SHP77 (cell line): ENCODE results near the gene TSHZ3.
A peak's percentile ranks its signal among the peaks of the same experiment; 100 is the strongest.

Experiments used
- DNase-seq, 2 experiments: peaks; one replicate each; lab custom pipeline; 2025; lab: John Stamatoyannopoulos, UW

TSHZ3 gene, protein sequence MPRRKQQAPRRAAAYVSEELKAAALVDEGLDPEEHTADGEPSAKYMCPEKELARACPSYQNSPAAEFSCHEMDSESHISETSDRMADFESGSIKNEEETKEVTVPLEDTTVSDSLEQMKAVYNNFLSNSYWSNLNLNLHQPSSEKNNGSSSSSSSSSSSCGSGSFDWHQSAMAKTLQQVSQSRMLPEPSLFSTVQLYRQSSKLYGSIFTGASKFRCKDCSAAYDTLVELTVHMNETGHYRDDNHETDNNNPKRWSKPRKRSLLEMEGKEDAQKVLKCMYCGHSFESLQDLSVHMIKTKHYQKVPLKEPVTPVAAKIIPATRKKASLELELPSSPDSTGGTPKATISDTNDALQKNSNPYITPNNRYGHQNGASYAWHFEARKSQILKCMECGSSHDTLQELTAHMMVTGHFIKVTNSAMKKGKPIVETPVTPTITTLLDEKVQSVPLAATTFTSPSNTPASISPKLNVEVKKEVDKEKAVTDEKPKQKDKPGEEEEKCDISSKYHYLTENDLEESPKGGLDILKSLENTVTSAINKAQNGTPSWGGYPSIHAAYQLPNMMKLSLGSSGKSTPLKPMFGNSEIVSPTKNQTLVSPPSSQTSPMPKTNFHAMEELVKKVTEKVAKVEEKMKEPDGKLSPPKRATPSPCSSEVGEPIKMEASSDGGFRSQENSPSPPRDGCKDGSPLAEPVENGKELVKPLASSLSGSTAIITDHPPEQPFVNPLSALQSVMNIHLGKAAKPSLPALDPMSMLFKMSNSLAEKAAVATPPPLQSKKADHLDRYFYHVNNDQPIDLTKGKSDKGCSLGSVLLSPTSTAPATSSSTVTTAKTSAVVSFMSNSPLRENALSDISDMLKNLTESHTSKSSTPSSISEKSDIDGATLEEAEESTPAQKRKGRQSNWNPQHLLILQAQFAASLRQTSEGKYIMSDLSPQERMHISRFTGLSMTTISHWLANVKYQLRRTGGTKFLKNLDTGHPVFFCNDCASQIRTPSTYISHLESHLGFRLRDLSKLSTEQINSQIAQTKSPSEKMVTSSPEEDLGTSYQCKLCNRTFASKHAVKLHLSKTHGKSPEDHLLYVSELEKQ

DNA sequence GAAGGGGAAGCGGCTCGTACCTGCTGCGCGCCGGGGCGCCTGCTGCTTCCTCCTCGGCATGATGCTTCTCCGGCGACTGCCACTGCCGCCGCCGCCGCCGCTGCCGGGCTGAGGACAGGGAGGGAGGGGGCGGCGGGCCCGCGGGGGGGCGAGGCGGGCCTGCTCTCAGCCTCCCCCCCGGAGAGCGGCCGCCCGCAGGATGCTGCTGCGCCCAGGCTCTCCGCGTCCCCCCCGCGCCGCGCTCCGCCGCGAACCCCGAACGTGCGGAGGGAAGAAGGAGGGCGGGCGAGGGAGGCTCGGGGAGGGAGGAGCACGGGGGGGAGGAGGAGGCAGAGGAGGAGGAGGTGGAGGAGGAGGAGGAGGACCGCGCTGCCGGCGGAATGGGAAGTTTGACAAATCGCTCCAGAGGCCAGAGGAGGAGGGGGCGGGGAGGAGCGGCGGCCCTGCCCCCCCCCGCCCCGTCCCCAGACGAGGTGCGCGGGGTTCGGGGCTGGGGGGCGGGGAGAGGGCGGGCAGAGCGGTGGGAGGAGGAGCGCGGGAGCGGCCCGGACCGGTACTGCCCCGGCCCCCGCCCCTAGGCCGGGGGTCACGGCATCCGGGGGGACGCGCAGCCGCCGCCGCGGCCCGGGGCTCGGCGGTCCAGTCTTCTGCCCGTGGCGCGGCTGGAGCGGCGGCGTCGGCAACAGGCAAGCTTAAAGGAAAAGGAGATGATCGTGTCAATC lies at the start of gene TSHZ3:
TSHZ3 (minus strand) TSS at position 277 of the 722 bp plus-strand sequence; CDS start at position 60, 217 bp downstream.
- DNase-seq: no peak

DNA sequence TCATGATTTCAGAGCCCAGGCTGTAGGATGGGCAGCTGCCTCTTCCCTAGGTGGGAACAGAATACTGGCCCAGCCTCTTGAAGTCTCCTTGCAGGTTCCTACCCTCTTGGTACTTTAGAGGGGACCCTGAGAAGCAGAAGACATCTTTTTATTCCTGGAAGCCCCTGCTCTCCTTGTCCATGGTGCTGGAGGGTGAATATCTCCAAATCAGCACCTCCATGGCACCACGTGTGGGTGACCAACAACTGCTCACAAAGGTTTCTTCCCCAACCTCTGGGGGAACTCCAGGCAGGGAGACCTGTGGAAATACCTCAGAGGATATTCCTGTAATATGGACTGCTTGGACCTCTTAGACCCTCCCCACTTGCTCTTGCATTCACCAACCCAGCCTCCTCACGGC lies 48.1 kb upstream of the TSHZ3 start:
- no peak for DNase-seq

DNA sequence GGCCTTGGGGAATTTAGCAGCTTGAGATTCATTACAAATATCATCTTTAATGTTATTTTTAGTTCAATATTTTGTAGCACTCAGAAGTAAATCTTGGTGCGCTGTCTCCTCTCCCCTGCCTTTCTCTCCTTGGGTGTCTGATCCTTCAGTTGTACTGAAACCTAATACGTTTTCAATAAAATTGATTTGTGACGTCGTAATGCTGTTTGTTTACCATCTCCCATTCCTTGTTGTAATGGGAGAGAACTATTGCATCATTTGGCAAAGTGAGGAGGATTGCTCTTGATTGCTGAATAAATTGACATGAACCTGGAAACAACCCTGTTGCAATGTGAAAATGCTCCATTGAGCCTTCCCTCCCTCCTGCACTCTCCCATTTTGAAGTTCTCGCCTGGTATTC lies 43.2 kb upstream of the TSHZ3 start:
- DNase-seq: peak in 1 of 2 experiments; percentile 10

DNA sequence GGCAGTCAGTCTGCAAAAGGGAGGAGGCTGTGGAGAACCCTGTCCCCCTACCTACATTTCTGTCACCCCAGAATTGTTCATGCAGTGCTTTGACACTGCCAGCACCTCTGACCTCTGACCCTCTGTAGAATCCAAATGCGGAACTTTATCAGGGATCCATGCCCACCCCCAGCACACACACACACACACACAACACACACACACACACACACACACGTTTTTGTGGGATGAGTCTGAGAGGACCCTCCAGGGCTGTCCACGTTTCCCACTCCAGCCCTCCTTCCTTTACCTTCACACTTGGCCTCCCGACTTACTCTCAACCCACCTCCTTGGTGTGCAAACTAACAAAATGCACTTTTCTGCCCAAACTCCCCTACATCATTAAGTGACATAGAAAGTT lies 42.3 kb upstream of the TSHZ3 start:
- DNase-seq: no peak

DNA sequence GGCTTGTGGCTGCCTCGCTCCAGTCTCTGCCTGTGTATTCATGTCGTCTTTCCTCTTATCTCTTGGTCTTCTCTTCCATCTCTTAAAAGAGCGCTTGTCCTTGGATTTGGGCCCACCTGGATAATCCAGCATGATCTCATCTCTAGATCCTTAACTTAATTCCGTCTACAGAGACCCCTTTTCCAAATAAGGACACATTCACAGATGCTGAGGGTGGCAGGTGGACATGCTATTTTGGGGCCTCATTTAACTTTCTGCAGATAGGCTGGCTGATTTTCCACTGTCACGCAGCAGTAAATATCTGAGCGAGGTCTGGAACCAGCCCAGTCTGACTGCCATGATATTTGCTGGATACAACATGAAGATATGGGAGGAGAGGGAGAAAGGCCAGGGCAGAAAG lies 41.5 kb upstream of the TSHZ3 start:
- peak; percentile 29 to 34 for DNase-seq

DNA sequence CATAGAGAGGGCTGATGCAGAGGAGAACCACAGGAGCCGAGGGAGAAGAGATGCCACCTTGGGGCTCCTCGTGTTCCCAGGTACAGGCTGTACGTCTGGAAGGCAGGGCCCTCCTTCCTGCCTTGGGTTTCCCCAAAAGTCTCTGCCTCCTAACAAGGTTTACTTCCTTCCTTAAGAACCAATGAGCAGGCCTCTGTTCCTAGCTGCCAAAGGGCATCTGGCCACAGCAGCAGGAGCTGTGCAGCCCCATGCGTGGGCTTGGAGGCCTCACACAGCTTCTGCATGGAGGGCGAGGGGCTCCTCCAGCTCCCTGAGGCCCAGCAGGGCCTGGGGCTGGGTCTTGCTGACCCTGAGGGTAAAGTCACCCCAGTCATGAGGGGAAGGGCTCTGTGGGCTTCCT lies 40.6 kb upstream of the TSHZ3 start:
- no peak for DNase-seq

DNA sequence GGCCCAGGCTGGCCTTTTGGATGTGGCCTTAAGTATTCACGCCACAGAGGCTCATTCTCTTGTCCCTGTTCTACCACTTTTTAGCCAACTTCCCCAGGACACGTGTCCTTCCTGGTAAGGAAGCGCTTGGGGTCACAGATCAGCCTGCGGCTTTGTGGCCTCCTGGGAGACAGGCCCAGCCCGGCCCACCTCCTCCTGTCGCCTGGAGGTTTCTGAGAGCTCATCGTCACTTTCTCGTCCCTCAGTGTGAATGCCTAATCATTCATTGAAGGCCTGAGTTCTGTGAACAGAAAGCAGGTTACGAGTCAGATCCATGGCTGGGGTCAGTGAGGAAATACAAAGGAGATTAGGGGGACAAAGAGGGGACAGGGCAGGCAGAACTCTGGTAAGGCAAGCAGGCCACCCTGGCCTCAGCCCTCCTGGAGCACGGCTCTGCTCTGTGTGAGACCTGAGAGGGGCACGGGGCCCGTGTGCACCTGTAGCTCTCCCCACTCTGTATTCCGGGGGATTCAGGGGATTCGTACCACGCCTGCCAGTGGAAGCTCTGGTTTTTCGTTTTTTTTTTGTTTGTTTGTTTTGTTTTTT lies 38.6 kb upstream of the TSHZ3 start:
- DNase-seq: no peak

DNA sequence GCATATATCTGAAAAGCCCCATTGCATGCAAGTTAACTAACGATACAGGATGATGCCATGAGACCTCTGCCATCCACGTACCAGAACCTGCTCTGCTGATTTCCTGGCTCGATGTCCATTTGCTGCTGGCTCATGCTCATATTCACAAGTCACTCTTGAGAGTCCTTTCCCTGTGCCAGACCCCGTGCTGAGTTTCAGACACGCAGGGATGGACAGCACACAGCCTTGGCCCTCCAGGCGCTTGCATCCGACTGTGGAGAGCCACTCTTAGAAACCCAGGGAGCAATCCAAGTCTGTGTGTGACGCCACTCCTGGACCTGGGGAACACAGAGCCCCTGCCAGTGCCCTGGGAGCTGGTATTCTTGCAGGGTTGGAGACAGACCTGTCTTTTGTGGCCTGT lies 37.6 kb upstream of the TSHZ3 start:
- no peak for DNase-seq

DNA sequence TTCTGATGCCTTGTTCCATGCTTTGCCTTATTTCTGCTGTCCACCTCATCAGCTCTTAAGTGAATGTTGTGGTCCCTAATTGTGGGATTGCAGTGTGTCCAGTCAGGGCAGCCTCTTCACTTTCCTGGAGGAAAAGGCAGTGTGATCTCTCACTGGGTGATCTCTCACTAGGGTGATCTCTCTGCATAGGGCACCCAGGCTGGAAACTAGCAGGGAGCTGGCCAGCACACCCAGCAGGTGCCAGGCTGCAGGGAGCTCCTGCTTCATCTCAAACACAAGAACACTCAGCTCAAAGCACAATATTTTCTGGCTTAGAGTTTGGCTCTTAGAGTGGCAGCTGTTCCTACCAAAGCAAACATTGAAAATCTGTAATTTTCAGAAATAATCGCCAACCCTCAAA lies 36.5 kb upstream of the TSHZ3 start:
- peak in 1 of 2 experiments; percentile 18 for DNase-seq

DNA sequence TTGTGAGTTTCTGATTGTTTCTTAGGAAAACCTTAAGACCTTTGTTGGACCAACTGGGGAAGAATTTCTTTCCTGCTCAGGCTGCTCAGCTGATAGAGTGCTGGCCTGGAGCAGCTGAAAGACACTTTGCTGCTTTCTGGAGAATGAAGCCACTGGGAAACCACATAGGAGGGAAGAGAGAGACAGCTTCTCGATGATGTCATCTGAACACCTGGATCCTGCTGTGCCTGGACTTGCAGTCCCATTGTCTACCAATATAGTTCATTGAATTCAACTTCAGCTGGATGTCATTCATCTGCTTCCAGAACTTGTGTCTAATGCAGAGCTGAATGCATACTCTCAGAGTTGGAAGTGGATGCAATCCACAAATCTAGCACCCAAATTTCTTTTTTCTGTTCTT lies 34.3 kb upstream of the TSHZ3 start:
- DNase-seq: peak in 1 of 2 experiments; percentile 41

DNA sequence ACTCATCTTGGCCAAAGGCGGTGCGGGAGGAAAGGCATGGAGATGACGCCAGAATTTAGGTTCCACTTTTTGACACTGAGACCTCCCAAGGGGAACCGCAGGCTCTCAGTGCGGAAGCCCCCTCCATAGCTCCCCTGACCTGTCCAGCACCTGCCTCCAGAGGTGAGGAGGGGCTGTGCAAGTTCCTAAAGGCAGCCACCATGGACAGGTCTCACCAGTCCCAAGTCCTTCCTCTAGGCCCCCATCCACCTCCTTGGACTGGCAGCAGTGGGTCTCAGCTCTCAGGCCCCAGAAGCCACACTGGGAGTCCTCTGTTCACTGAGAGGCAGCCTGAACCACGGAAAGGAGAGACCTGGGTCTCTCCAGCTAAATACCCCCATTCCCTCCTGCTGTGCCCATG lies 31.6 kb upstream of the TSHZ3 start:
- DNase-seq: no peak

DNA sequence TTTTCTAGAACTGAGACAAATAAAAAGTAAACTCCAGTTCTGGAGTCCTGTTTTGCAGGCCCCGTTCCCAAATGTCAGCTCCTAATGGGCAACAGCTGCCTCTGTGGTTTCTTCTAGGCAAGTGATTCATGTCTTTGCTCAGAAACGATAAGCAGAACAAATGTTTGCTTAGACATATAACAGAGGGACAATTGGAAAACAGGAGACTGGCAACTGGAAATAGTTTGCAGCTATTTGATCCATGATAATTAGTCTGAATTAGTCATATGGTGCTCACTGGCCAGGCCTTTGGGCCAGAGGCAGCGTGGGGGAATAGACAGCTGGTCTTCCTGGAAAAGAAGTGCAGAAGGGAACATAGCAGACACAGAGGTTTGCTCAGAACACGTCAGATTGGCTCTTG lies 29.2 kb upstream of the TSHZ3 start:
- DNase-seq: peak; percentile 60 to 85

DNA sequence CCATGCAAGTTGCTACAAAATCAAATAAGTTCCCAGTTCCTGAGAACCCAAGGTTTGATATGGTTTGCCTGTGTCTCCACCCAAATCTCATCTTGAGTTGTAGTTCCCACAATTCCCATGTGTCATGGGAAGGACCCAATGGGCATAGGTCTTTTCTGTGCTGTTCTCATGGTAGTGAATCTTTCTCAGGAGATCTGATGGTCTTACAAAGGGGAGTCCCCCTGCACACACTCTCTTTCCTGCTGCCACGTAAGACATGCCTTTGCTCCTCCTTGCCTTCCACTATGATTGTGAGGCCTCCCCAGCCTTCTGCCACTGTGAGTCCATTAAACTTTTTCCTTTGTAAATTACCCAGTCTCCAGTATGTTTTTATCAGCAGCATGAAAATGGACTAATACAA lies 28.5 kb upstream of the TSHZ3 start:
- no peak for DNase-seq

DNA sequence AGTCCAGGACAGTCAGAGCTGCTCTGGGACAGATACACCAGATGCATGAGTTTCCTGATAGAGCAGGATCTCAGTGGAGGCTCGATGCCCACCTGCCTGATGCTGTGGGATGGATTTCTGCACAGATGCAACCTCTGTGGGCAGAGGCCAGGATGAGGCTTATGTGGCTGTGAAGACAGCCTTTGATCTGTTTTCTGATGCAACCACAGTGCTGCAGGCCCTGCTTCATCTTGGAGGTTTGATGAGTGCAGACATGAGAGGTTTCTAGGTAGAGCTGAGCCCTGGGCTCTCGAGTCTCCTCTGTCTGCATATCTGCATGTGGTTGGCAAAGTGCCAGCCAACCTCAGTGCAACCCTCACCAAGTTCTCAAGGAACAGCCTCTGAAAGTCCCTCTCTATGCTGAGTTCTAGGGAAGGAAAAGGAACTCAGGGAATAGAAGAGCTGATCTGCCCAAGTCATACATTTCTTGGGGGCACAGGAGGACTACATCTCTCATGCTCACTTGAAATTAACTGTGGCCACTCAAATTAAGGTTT lies 23.1 kb upstream of the TSHZ3 start:
- no peak for DNase-seq

DNA sequence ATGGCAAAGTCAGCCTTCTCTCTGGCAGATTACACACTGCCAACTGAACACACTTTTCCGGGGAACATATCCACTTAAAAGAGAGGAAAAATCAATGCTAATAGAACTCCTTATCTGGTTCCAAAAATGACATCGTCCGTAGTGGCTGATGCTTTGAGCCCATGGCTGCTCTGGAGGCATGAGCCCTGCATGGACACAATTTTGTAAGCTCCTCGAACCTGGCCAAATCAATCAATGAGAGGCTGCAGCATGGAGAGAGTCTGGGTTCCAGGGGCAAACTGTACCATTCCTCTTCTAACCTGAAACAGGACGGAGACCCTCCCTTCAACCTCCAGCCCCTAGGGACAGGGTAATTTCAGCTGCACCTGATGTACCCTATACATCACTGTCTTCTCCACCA lies 21.0 kb upstream of the TSHZ3 start:
- DNase-seq: no peak

DNA sequence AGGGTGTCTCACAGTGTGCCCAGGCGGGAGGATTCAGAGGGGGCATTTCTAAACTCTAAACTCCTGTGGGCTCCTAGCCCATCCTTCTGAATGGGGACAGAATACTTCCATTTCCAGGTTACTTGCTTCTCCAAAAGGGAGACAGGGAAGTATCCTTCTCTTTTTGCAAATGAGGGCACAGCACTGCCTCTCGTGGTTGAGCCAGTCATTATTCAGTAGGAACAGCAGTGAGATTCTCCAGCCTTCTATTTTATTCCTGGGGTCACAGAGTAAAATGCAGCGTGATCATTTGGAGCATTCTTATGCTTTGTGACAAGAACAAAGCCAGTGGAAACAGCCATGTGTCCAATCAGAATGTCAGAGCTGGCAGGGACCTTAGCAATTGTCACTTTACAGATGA lies 15.7 kb upstream of the TSHZ3 start:
- DNase-seq: no peak

DNA sequence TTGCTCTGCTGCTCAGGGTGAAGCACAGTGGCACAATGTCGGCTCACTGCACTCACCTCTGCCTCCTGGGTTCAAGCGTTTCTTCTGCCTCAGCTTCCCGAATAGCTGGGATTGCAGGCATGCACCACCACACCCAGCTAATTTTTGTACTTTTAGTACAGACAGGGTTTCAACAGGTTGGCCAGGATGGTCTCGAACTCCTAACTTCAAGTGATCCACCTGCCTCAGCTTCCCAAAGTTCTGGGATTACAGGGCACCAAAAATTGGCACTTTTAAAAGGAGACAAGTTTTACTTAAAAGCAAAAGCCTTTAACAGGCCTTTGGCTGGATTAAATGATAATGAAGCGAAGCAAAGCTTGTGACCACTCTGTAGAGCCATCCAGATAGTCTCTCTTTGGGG lies 12.5 kb upstream of the TSHZ3 start:
- DNase-seq: no peak

DNA sequence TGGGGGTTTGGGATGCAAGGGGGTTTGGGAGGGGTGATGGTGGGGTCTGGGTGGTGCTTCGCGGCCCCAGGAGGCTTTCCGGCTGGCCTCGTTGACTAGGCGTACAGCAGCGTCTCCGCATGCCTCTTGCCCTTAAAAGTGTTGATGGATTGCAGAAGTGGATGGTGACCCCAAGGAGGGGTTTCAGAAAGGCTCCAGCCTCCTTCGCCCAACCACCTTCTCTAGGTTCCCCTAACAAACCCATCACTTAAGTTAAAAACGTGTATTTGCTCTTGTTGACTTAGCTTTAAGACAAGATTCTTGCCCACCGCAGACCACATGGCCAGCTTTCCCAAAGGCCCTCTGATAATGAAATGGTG lies 8.1 kb upstream of the TSHZ3 start:
- no peak for DNase-seq

DNA sequence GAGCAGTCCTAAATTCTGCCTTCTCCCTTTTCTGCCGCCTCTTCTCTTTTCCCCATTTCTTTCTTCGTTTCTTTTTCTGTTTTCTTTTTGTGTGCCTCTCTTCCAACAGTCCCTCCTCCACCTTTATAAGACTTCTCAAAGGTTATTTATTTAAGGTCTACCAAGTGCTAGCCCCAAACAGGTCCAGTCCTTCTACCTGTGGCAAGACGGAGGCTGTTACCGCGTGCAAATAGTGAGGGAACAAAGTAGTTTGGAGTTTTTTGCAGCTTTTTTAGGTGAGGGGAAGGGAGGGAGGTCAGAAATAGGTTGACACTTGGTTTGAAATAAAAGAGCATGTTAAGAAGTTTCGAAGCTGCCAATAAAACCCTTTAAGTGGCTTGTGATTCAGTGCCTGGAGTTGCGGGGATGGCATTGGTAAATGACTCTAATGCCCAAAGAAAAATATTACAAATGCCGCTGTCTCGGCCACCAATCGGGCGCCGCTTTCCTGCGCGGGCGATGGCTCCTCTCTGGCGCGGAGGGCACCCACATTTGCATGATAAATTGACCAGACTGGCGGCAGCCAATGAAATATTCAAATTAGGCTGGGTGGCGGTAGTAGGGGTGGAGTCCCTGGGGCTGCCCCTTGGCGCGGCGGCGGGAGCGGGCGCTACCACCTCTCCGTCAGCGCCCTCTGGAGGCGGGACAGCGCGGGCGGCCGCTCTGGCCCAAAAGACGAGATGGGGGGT lies 7.5 kb upstream of the TSHZ3 start:
- DNase-seq: no peak

DNA sequence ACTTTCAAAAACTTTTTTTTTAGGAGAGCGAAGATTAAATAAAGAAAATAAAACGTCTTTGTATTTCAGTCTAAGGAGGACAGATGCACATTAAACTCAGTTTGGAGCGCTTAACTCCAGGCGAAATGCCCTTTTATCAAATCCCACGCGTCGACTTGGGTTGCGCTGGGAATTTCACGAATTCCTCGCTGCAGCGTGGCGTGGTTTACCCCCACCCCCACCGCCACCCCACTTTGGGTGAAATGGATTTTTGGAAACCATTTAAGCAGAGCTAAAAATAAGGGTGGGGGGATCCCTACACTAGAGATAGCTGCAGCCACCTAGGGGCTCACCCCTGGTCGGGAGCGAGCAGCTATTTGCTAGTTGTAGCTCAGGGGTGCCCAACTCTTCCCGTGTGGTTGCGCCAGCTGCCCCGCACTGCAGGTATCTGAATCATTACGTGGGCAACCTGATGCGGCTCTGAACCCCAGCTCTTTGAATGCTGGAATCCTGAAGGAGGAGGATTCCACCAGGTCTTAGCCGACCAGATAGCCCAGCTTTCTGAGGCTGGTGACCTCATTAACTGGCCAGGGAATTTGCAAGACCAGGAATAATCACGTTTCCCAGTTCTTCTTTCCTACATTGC lies 6.5 kb upstream of the TSHZ3 start:
- DNase-seq: no peak
